ENCODE data around the gene VANGL2. TPM values are rescaled to one million over a fixed set of nuclear protein-coding genes. Genes with fewer than 3 reads are reported as not detected.

Gene VANGL2
- total and polyA plus RNA-seq, 2 experiments from 2014 or later: 17.7 to 51.3 TPM

DNA sequence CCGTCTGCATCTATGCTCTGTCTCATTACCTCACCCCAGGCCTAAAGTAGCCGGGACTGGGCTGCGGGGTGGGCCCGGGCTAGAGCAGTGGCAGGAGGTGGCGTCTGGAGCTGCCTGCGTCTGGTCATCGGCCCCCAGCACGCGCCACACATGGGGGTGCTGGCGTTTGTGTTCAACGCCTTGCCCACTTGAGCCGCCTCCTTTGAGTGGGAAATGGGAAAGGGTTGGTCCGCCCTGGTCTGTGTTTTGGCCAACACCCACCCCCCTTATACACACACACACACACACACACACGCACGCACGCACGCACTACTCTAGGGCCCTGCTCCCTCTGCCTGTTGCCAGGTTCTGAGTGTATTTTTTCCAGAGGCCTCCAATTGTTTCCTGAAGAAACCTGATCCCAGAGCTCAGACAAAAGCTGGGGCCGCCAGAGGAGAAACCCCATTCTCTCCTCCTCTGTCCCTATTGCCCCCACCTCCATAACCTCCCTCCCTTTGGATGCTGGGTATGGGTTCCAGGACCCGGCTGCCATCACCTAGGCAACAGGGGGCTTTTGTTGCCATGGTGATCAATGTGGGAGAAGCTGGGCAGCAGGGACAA, 10.1 kb downstream of the VANGL2 start:
- Histone ChIP-seq H3K27ac (ENCODE audit: low read depth) (peak overlapping the region; percentile 78; the same call in 1 of the 2 replicates), H3K27me3 (ENCODE audit: insufficient read depth) (no peaks in the 10 kb centered on the region), H3K4me1 (ENCODE audit: insufficient read depth) (peaks cover 42% of the 10 kb centered on the region), H3K4me3 (peak overlapping the region; percentile 33; the same call in 1 of the 2 replicates), H3K79me2 (replicated peaks; ENCODE audit: insufficient read depth) (peaks cover 93% of the 10 kb centered on the region), H3K9me2 (ENCODE audit: insufficient read depth) (no peaks in the 10 kb centered on the region), H3F3A (replicated peaks; ENCODE audit: low read depth) (no peaks in the 10 kb centered on the region), H3K36me3 (ENCODE audit: insufficient read depth) (no peaks in the 10 kb centered on the region; the same call in 1 of the 2 replicates), H3K4me2 (peak overlapping the region; percentile 25), H4K20me1 (replicated peaks; ENCODE audit: insufficient read depth) (peaks cover 22% of the 10 kb centered on the region; the same call in 1 of the 2 replicates), H2AFZ (no peak overlapping the region)
- Mint-ChIP-seq H3K27ac (peak overlapping the region; percentile 80), H3K27me3 (ENCODE audit: insufficient read depth, low read depth, poor library complexity) (peaks cover 7% of the 10 kb centered on the region), H3K9me3 (no peaks in the 10 kb centered on the region), H3K4me1 (peaks cover 72% of the 10 kb centered on the region), H3K4me3 (peak overlapping the region; percentile 28; the same call in 2 of the 3 replicates), H3K36me3 (ENCODE audit: low read depth) (peaks cover 16% of the 10 kb centered on the region)
- ATAC-seq (peak; percentile 70), DNase-seq (ENCODE audit: low spot score) (peak; percentile 77)
- no peak for TF ChIP-seq CTCF (conservative IDR thresholded peaks at IDR 0.05; ENCODE audit: low read depth in 2 of 2)
- TF ChIP-seq EZH2phosphoT487 (IDR thresholded peaks at IDR 0.05; ENCODE audit: unreplicated experiment): no peak
- TF ChIP-seq EZH2 (IDR thresholded peaks at IDR 0.05; ENCODE audit: low read depth, unreplicated experiment): no peak
- TF ChIP-seq, protein P1, sequence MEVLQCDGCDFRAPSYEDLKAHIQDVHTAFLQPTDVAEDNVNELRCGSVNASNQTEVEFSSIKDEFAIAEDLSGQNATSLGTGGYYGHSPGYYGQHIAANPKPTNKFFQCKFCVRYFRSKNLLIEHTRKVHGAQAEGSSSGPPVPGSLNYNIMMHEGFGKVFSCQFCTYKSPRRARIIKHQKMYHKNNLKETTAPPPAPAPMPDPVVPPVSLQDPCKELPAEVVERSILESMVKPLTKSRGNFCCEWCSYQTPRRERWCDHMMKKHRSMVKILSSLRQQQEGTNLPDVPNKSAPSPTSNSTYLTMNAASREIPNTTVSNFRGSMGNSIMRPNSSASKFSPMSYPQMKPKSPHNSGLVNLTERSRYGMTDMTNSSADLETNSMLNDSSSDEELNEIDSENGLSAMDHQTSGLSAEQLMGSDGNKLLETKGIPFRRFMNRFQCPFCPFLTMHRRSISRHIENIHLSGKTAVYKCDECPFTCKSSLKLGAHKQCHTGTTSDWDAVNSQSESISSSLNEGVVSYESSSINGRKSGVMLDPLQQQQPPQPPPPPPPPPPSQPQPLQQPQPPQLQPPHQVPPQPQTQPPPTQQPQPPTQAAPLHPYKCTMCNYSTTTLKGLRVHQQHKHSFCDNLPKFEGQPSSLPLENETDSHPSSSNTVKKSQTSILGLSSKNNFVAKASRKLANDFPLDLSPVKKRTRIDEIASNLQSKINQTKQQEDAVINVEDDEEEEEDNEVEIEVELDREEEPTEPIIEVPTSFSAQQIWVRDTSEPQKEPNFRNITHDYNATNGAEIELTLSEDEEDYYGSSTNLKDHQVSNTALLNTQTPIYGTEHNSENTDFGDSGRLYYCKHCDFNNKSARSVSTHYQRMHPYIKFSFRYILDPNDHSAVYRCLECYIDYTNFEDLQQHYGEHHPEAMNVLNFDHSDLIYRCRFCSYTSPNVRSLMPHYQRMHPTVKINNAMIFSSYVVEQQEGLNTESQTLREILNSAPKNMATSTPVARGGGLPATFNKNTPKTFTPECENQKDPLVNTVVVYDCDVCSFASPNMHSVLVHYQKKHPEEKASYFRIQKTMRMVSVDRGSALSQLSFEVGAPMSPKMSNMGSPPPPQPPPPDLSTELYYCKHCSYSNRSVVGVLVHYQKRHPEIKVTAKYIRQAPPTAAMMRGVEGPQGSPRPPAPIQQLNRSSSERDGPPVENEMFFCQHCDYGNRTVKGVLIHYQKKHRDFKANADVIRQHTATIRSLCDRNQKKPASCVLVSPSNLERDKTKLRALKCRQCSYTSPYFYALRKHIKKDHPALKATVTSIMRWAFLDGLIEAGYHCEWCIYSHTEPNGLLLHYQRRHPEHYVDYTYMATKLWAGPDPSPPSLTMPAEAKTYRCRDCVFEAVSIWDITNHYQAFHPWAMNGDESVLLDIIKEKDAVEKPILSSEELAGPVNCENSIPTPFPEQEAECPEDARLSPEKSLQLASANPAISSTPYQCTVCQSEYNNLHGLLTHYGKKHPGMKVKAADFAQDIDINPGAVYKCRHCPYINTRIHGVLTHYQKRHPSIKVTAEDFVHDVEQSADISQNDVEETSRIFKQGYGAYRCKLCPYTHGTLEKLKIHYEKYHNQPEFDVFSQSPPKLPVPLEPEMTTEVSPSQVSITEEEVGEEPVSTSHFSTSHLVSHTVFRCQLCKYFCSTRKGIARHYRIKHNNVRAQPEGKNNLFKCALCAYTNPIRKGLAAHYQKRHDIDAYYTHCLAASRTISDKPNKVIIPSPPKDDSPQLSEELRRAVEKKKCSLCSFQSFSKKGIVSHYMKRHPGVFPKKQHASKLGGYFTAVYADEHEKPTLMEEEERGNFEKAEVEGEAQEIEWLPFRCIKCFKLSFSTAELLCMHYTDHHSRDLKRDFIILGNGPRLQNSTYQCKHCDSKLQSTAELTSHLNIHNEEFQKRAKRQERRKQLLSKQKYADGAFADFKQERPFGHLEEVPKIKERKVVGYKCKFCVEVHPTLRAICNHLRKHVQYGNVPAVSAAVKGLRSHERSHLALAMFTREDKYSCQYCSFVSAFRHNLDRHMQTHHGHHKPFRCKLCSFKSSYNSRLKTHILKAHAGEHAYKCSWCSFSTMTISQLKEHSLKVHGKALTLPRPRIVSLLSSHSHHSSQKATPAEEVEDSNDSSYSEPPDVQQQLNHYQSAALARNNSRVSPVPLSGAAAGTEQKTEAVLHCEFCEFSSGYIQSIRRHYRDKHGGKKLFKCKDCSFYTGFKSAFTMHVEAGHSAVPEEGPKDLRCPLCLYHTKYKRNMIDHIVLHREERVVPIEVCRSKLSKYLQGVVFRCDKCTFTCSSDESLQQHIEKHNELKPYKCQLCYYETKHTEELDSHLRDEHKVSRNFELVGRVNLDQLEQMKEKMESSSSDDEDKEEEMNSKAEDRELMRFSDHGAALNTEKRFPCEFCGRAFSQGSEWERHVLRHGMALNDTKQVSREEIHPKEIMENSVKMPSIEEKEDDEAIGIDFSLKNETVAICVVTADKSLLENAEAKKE (CRISPR knock-in tag; IDR thresholded peaks at IDR 0.05): no peak
- TF ChIP-seq ZNF114 (CRISPR knock-in tag; IDR thresholded peaks at IDR 0.05): no peak
- TF ChIP-seq POLR2AphosphoS5 (IDR thresholded peaks at IDR 0.05; ENCODE audit: low read depth): no peak
- no peak for TF ChIP-seq ZNF331 (CRISPR knock-in tag; IDR thresholded peaks at IDR 0.05; ENCODE audit: low read depth)
- TF ChIP-seq STAT1 (IDR thresholded peaks at IDR 0.05; ENCODE audit: unreplicated experiment): no peak
- TF ChIP-seq CREB1 (CRISPR knock-in tag; IDR thresholded peaks at IDR 0.05; ENCODE audit: low read depth): no peak
- TF ChIP-seq, protein P2, sequence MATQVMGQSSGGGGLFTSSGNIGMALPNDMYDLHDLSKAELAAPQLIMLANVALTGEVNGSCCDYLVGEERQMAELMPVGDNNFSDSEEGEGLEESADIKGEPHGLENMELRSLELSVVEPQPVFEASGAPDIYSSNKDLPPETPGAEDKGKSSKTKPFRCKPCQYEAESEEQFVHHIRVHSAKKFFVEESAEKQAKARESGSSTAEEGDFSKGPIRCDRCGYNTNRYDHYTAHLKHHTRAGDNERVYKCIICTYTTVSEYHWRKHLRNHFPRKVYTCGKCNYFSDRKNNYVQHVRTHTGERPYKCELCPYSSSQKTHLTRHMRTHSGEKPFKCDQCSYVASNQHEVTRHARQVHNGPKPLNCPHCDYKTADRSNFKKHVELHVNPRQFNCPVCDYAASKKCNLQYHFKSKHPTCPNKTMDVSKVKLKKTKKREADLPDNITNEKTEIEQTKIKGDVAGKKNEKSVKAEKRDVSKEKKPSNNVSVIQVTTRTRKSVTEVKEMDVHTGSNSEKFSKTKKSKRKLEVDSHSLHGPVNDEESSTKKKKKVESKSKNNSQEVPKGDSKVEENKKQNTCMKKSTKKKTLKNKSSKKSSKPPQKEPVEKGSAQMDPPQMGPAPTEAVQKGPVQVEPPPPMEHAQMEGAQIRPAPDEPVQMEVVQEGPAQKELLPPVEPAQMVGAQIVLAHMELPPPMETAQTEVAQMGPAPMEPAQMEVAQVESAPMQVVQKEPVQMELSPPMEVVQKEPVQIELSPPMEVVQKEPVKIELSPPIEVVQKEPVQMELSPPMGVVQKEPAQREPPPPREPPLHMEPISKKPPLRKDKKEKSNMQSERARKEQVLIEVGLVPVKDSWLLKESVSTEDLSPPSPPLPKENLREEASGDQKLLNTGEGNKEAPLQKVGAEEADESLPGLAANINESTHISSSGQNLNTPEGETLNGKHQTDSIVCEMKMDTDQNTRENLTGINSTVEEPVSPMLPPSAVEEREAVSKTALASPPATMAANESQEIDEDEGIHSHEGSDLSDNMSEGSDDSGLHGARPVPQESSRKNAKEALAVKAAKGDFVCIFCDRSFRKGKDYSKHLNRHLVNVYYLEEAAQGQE (IDR thresholded peaks at IDR 0.05; ENCODE audit: unreplicated experiment): no peak
- TF ChIP-seq NANOG (IDR thresholded peaks at IDR 0.05; ENCODE audit: borderline replicate concordance): no peak
- TF ChIP-seq JUNB (IDR thresholded peaks at IDR 0.05; ENCODE audit: unreplicated experiment): no peak
- no peak for TF ChIP-seq ETS1 (IDR thresholded peaks at IDR 0.05)

All from GM23338 (cell line).